IPS-20b (cell line): ENCODE results near the gene KLF7.
A peak's percentile ranks its signal among the peaks of the same experiment; 100 is the strongest.

Experiments
- H3K27ac ChIP-seq: one replicate; pipeline ENCODE4 v1.5.1; 2013; ENCODE audit warnings: low read length
- H3K27me3 ChIP-seq: 2 replicates; pipeline ENCODE4 v1.6.1; 2013; ENCODE audit warnings: mild to moderate bottlenecking, low read length, inconsistent platforms; ENCODE audit not compliant: insufficient read depth
- H3K36me3 ChIP-seq: 2 replicates; pipeline ENCODE4 v1.6.1; 2013; ENCODE audit warnings: low read depth, mild to moderate bottlenecking, inconsistent platforms, low read length, moderate library complexity; ENCODE audit not compliant: insufficient read depth
- H3K4me1 ChIP-seq: 2 replicates; pipeline ENCODE4 v1.6.1; 2013; ENCODE audit warnings: mild to moderate bottlenecking, control low read depth, inconsistent platforms, low read length, moderate library complexity; ENCODE audit not compliant: insufficient read depth
- H3K4me3 ChIP-seq: 2 replicates; pipeline ENCODE4 v1.5.1; 2013; ENCODE audit warnings: mild to moderate bottlenecking, low read length, inconsistent platforms
- H3K9ac ChIP-seq: 2 replicates; pipeline ENCODE4 v1.6.1; 2013; ENCODE audit warnings: low read depth, mild to moderate bottlenecking, inconsistent platforms, low read length, moderate library complexity
- H3K9me3 ChIP-seq: 2 replicates; pipeline ENCODE4 v1.6.1; 2013; ENCODE audit warnings: mild to moderate bottlenecking, low read depth, low read length, inconsistent platforms; ENCODE audit not compliant: insufficient read depth

KLF7 gene

DNA sequence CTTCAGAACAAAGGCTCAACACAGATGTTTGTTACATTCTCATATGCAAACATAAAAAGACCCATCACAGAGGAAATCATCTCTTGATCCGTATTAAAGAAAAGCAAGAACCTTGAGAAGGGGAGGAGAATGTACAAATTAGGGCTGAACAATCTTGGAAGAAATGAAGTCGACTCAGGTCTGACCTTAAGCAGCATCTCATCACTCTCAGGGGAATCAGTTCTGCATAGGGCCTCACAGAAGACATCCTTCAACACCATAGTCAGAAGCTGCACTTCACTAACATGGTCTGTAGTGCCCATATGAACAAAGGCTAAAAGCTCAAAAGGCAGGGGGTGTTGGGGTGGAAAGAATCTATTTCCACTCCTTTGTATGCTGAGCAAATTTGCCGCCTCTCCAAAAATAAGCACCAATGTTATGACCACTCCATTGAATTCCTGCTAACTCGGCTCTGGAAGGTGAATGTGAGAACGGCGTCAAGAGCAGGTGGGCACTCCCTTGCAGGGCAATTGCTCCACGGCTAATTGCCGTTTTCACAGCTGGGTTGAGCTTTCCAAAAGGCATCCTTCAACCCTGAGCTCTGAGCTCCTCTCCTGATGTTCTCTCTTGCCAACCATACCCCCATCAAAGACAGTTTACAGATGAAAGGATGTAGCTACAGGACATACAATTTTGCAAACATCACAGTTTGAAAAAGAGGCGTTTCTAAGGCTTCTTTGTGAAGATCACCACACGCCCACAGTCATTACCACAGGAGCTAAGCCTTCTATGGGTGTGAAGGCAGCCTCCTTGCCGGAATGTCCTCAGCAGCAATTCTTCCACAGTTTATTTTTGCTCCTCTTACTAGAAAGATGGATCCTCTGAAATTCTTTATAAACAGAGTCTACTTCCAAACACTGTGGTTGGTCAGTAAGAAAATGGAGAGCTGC, 10.0 kb downstream of the KLF7 start:
- H3K27ac ChIP-seq = no peak overlapping the region
- peaks cover 74% of the 10 kb centered on the region for H3K4me1 ChIP-seq
- no peak overlapping the region for H3K4me3 ChIP-seq
- no peaks in the 10 kb centered on the region for H3K9me3 ChIP-seq
- no peaks in the 10 kb centered on the region for H3K27me3 ChIP-seq
- no peaks in the 10 kb centered on the region for H3K36me3 ChIP-seq
- no peak overlapping the region for H3K9ac ChIP-seq

DNA sequence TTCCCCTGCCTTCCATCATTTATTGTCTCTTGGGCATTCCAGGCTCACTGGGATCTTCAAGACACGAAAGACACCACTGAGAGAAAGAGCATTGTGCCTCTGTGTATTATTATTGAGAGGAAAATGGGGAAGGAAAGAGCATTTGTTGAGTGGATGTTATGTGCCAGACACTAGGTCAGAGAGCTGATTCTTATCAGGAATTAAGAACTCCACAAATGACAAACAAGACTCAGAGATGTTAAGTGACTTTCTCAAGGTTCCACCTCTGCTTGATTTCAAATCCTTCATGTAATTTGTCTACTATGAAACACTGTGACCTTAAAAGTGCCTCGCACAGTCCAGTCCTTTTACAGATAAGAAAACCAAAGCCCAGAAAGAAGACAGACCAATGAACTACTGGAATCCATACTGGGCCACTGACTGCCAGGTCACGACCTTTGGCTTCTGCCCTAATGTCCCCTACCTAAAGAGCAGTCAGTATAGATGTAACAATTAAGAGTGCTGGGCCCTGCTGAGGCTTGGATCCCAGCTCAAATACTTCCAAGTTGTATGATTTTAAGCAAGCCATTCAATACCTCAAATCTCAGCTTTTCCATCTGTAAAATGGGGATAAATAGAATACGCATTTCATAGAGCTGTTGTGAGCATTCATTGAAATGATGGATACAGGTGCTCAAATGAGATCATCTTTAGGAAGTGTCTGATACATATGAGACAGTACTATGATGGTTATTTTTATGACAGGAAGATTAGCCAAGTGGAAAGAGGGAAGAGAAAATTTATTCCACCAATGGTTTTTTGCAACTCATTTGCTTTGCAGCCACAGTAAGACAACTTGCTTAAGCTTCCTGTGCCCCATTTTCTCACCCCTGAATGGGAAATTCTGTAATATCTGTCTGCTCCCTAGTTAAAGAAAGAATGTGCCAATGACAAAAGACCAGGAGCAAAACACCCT, 10.9 kb downstream of the KLF7 start:
- Histone ChIP-seq H3K4me3 (no peak overlapping the region), H3K27ac (no peak overlapping the region), H3K9ac (no peak overlapping the region), H3K27me3 (no peaks in the 10 kb centered on the region), H3K36me3 (no peaks in the 10 kb centered on the region), H3K4me1 (peaks cover 74% of the 10 kb centered on the region), H3K9me3 (no peaks in the 10 kb centered on the region)

DNA sequence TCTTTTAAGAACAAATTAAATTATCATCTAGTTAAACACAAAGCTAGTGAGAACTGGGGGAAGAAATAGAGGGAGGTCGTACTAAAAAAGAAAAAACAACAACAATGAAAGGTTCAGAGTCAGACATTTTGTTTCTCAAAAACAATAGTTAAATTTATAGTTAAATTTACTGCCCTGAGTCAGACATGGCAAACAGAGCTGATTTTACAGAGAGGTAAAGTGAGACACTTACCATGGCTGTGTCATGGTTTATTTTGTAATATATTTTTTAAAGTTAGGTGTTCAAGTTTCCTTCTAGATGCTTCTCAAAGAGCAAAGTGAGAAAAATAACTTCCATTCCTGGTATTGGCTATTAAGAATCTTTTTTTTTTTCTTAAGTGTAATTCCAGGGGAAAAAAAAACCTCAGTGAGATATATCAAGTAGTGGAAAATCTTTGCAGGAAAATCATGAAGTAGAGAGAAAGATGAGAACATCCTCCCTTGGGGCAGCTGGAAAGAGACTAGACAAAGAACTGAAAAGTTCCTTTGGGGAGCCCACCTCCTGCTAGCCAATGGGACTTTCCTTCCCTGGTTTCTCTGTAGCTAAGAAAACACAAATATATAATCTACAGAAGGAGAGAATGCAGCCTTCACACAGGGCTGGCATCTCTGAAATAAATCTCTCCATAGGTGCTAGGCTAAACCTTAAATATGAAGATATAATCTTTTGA, 12.3 kb downstream of the KLF7 start:
- no peak overlapping the region for H3K4me3 ChIP-seq
- no peaks in the 10 kb centered on the region for H3K27me3 ChIP-seq
- peaks cover 79% of the 10 kb centered on the region for H3K4me1 ChIP-seq
- H3K36me3 ChIP-seq = peaks cover 5% of the 10 kb centered on the region; the same call in 1 of the 2 replicates
- H3K9me3 ChIP-seq = no peaks in the 10 kb centered on the region
- peak overlapping the region; percentile 32; the same call in 1 of the 2 replicates for H3K9ac ChIP-seq
- no peak overlapping the region for H3K27ac ChIP-seq

DNA sequence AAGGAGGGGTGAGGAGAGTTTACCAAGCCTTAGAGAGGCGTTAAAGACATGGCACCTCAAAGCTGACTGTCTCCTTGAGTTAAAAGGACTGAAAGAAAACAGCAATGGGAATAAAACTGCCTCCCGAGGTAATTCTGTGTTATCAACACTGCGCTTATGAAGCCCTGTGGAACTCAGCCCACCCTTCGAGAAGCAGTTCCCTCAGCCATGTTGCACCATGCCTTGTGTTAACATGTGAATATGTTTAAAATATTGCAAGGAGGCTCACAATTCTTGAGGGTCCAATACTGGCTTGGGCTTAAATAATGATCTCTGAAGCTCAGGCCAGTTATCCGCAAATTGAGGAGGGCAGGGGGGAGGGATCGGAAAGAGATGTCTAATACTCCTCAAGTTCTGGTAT, 14.7 kb downstream of the KLF7 start:
- peak overlapping the region; percentile 40; the same call in 1 of the 2 replicates for H3K9ac ChIP-seq
- peaks cover 73% of the 10 kb centered on the region for H3K4me1 ChIP-seq
- peak overlapping the region; percentile 13; the same call in 1 of the 2 replicates for H3K4me3 ChIP-seq
- H3K27me3 ChIP-seq = no peaks in the 10 kb centered on the region
- H3K27ac ChIP-seq = no peak overlapping the region
- no peaks in the 10 kb centered on the region for H3K9me3 ChIP-seq
- peaks cover 5% of the 10 kb centered on the region; the same call in 1 of the 2 replicates for H3K36me3 ChIP-seq

DNA sequence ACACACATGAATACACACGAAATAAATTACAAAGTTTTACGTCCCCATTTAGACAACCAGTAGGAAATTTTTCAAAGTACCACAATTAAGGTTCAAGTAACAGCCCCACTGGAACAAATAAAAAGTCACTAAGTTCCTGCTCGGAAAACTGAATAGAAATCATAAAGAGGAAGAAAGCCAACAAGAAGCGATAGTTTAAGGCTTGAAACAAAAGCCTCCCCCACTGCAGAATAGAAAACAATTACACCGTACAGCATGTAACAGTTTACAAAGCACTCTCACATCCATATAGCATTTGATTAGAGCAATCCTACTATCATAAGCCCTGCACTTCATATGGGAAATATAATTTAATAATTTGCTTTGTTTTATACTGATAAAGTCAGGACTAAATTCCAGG, 15.5 kb downstream of the KLF7 start:
- Histone ChIP-seq H3K36me3 (peaks cover 5% of the 10 kb centered on the region; the same call in 1 of the 2 replicates), H3K4me1 (peaks cover 65% of the 10 kb centered on the region)

DNA sequence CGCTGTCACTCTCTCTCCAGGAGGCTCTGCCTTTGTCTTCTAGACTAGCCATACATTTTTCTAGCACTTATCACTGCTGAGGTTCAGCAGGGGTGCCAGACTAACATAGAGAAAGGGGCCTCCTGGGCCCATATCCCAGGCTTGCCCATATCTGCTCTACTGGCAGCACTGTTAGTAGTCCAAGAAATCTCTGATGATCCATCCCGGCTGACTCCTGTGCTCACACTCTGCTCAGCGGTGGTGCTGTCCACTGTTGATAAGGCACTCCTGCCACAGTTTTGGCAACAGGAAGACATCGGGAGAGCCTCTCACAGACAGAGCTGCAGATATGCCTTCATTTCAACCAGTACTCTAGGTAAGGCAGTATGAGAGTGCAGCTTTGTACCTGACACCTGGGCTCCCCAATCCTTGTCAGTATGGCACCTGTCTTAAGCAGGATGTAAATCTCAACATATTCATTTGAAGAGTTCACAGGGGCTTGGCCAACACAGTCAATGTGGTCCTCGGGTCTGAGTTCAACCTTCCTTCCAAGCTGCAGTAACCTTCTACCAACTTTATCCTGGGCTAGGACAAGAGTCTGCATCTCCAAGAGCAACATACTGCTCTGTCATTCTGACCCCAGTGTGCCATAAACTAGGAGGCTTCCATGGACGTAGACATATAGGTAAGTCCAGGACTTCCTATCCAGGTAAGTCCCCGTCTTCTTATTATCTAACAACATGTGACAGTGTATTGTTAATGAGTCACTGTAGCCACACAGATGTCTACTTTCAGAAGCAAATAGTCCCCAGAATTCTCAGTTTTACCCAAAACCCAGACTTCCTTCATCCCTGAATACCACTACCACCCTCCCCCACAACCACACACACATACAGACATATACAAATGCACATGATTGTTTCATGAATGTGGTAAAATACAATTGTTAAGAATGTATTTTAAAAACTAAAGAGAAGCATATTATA, 16.2 kb downstream of the KLF7 start:
- Histone ChIP-seq H3K27ac (no peak overlapping the region), H3K9ac (no peak overlapping the region)

More for the DNA sequence above, 15.5 kb downstream of the KLF7 start:
- H3K4me3 ChIP-seq = no peak overlapping the region
- H3K27ac ChIP-seq = no peak overlapping the region
- no peak overlapping the region for H3K9ac ChIP-seq
- no peaks in the 10 kb centered on the region for H3K27me3 ChIP-seq
- no peaks in the 10 kb centered on the region for H3K9me3 ChIP-seq

DNA sequence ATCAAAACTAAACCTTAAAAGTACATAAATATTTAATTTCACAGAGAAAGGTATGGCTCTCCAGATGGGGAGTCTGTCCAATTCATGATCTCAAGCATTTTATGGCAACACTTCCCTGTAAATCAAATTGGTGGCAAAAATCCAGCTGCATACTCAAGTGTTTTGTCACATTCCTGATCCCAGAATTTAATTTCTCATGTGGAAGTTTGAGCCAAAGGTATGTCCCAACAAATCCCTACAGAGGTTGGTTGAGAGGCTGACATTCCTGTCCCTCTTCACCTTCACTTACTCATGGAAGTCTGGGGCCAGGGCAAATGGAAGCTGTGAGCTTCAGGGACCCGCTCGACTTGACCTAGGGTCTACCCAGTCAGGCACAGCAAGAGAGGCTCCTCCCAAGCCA, 17.7 kb downstream of the KLF7 start:
- H3K4me1 ChIP-seq = peaks cover 61% of the 10 kb centered on the region
- H3K27ac ChIP-seq = no peak overlapping the region

More for the DNA sequence above, 16.2 kb downstream of the KLF7 start:
- no peaks in the 10 kb centered on the region for H3K27me3 ChIP-seq
- no peak overlapping the region for H3K4me3 ChIP-seq
- no peaks in the 10 kb centered on the region for H3K9me3 ChIP-seq
- H3K36me3 ChIP-seq = peaks cover 5% of the 10 kb centered on the region; the same call in 1 of the 2 replicates
- H3K4me1 ChIP-seq = peaks cover 61% of the 10 kb centered on the region

DNA sequence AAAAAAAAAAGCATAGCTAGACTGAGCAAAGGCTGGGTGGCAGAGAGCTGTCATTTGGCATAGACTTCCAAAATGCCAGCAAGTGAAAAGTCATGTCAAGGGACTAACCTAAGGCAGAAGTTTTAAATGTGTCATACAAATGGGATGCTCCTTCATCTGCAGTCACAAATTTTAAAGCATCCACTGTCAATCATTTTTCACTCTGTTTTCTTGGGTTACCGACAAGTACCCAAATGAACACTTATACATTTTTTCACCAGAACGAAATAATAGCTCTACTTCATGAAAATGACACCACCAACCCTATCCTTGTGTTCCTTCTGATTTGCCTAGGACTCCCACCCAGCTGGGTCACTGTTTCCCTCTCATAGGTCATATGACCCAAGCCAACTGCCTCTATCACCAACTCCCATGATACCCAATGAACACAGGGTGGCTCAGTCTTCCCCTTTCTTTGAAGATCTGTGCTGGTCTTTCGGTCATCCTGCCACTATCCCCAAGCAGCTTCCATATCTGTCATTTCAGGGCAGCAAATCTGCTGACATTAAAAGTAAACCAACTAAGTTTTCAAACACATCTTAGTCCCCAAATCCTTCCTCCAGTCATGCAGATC, 21.5 kb downstream of the KLF7 start:
- no peak overlapping the region for H3K27ac ChIP-seq
- H3K9ac ChIP-seq = no peak overlapping the region; the same call in 1 of the 2 replicates
- no peaks in the 10 kb centered on the region for H3K9me3 ChIP-seq

More for the DNA sequence above, 17.7 kb downstream of the KLF7 start:
- no peak overlapping the region for H3K9ac ChIP-seq
- H3K27me3 ChIP-seq = no peaks in the 10 kb centered on the region
- H3K36me3 ChIP-seq = peaks cover 5% of the 10 kb centered on the region; the same call in 1 of the 2 replicates
- H3K4me3 ChIP-seq = no peak overlapping the region
- H3K9me3 ChIP-seq = no peaks in the 10 kb centered on the region

DNA sequence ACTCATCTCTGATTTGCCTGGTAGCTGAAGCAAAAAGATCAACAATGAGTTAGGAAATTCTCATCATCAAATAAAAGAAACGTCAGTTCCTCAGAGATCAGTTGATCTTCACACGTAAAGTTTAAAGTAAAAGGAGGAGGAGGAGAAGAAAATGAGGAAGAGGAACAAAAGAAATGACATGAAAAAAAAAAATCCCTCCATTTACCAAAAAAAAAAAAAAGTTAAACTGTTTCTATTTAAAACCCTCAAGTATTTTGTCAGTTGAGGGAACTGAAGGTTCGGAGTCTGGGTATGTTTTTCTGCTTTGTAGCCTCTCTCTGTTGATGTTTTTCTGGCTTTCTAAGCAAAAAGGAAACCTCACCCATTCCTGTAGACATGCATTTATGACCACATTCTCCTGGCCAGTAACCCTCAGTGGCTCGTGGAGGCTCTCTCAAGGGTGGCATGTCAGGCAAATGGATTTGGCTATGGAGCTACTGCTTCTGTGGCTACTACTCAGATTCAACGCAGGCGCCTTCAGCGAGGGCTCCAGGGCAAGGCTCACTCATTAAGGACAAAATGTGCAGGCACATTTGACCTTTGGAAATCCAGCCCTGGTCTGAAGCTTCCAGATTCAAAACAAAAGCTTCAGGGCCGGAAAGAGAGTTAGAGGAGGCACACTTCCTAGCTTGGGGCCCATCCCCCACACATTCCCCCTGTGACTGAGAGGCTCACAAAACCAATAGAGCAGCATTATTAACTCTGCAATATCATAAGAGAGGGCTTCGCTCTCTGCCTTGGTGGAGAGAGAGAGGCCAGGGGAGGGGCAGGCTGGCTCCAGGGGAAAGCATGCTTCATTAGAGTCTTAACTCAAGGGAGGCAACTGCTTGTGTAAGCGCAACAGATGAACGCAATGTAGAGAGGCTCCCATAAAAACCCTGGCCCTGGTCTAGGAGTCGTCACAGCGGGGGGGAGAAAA, 22.3 kb downstream of the KLF7 start:
- Histone ChIP-seq H3K9ac (peak overlapping the region; percentile 43; the same call in 1 of the 2 replicates), H3K27ac (no peak overlapping the region), H3K36me3 (no peaks in the 10 kb centered on the region)

More for the DNA sequence above, 21.5 kb downstream of the KLF7 start:
- Histone ChIP-seq H3K4me3 (no peak overlapping the region), H3K27me3 (no peaks in the 10 kb centered on the region), H3K36me3 (peaks cover 5% of the 10 kb centered on the region; the same call in 1 of the 2 replicates), H3K4me1 (peaks cover 43% of the 10 kb centered on the region)

More for the DNA sequence above, 22.3 kb downstream of the KLF7 start:
- peaks cover 36% of the 10 kb centered on the region for H3K4me1 ChIP-seq
- no peaks in the 10 kb centered on the region for H3K9me3 ChIP-seq
- no peak overlapping the region; the same call in 1 of the 2 replicates for H3K4me3 ChIP-seq
- no peaks in the 10 kb centered on the region for H3K27me3 ChIP-seq
